ENCODE data around the gene ZNF831. TPM values are rescaled to one million over a fixed set of nuclear protein-coding genes. Genes with fewer than 3 reads are reported as not detected.

ZNF831 gene
- total and polyA plus RNA-seq, 4 experiments from 2014 or later = 7.8 to 49.0 (median 29.5) TPM

GRCh38 chr20:59157961-59158541 is 5.6 kb upstream of the ZNF831 start:
- H3K9me3 ChIP-seq (ENCODE audit: control insufficient read depth in 1 of 2, low read length in 2 of 2) = no peaks in the 10 kb centered on the region
- H3K36me3 ChIP-seq (ENCODE audit: insufficient read depth, low read length) = no peaks in the 10 kb centered on the region
- DNase-seq = peak in 1 of 5 donors; percentile 40
- Mint-ChIP-seq H3K36me3 (peaks cover 26 to 27% of the 10 kb centered on the region in 2 donors), H3K4me1 (peaks cover 71 to 100% (median 89%) of the 10 kb centered on the region in 4 donors), H3K4me3 (peak overlapping the region; percentile 50 to 85 (median 74)), H3K27me3 (no peaks in the 10 kb centered on the region), H3K27ac (peak overlapping the region; percentile 97 to 99 (median 99)), H3K9me3 (peaks cover 0 to 3% (median 0%) of the 10 kb centered on the region in 8 donors)
- H3K27me3 ChIP-seq (ENCODE audit: insufficient read depth, low read length) = no peaks in the 10 kb centered on the region
- ChIA-PET POLR2A (ENCODE audit: partially characterized antibody) (interaction anchor here (0.6 to 5.0 kb wide), 10 partner anchors 9 to 507 kb away, joined by 3 to 183 read pairs (median 12); partner anchors contain the start of genes ATP5F1E and STX16), CTCF (ENCODE audit: partially characterized antibody) (interaction anchor here (1.3 to 3.5 kb wide), 3 partner anchors 11 to 70 kb away, joined by 3 to 22 read pairs (median 12); no protein-coding TSS in a partner anchor)
- H3K4me3 ChIP-seq (ENCODE audit: low read length in 2 of 2) = no peak overlapping the region
- intact Hi-C loops (cut with micrococcal nuclease) = no loop called here
- peaks cover 95% of the 10 kb centered on the region for H3K4me1 ChIP-seq (ENCODE audit: insufficient read depth, low read length)
- peak overlapping the region; percentile 97 for H3K27ac ChIP-seq (ENCODE audit: low read depth, low read length)

- DNase-seq = no peak
- H3K27me3 Mint-ChIP-seq = no peaks in the 10 kb centered on the region
- Histone ChIP-seq H3K4me1 (ENCODE audit: insufficient read depth, low read length) (peaks cover 94% of the 10 kb centered on the region), H3K27ac (ENCODE audit: low read depth, low read length) (peak overlapping the region; percentile 97), H3K27me3 (ENCODE audit: insufficient read depth, low read length) (no peaks in the 10 kb centered on the region), H3K4me3 (ENCODE audit: low read length in 2 of 2) (no peak overlapping the region), H3K36me3 (ENCODE audit: insufficient read depth, low read length) (no peaks in the 10 kb centered on the region), H3K9me3 (ENCODE audit: control insufficient read depth in 1 of 2, low read length in 2 of 2) (no peaks in the 10 kb centered on the region)
- H3K4me3 Mint-ChIP-seq = peak overlapping the region in 7 of 8 donors; percentile 50 to 96 (median 88)
- peak overlapping the region; percentile 97 to 99 (median 99) for H3K27ac Mint-ChIP-seq
- POLR2A ChIA-PET (ENCODE audit: partially characterized antibody) = interaction anchor here (0.6 to 5.0 kb wide), 24 partner anchors 8 to 1760 kb away, joined by 3 to 183 read pairs (median 5); partner anchors contain the start of genes ATP5F1E and STX16
- peaks cover 26 to 31% of the 10 kb centered on the region in 2 donors for H3K36me3 Mint-ChIP-seq
- CTCF ChIA-PET (ENCODE audit: partially characterized antibody) = interaction anchor here (1.1 to 3.5 kb wide), 9 partner anchors 11 to 71 kb away, joined by 3 to 33 read pairs (median 6); no protein-coding TSS in a partner anchor
- intact Hi-C loops (cut with micrococcal nuclease) = loop anchor here (1.0 kb wide), 1 partner anchor 8 kb away; no protein-coding TSS in a partner anchor
- H3K9me3 Mint-ChIP-seq = peaks cover 0 to 3% (median 0%) of the 10 kb centered on the region in 8 donors
- H3K4me1 Mint-ChIP-seq = peaks cover 73 to 100% (median 89%) of the 10 kb centered on the region in 4 donors
These were observed 4.9 kb upstream of the ZNF831 start for GRCh38 chr20:59158673-59159072.

GRCh38 chr20:59159091-59159490 is 4.5 kb upstream of the ZNF831 start:
- H3K9me3 Mint-ChIP-seq = peaks cover 0 to 3% (median 0%) of the 10 kb centered on the region in 8 donors

GRCh38 chr20:59159493-59160376 is 3.9 kb upstream of the ZNF831 start:
- Mint-ChIP-seq H3K4me3 (peak overlapping the region; percentile 83 to 96 (median 89)), H3K4me1 (peaks cover 67 to 98% (median 81%) of the 10 kb centered on the region in 4 donors), H3K9me3 (peaks cover 0 to 3% (median 0%) of the 10 kb centered on the region in 8 donors), H3K27me3 (no peaks in the 10 kb centered on the region), H3K27ac (peak overlapping the region; percentile 97 to 99 (median 99)), H3K36me3 (peaks cover 19 to 28% of the 10 kb centered on the region in 2 donors)
- ChIA-PET CTCF (ENCODE audit: partially characterized antibody) (interaction anchor here (0.6 to 3.5 kb wide), 11 partner anchors 12 to 100 kb away, joined by 3 to 33 read pairs (median 5); no protein-coding TSS in a partner anchor), POLR2A (ENCODE audit: partially characterized antibody) (interaction anchor here (0.7 to 5.0 kb wide), 28 partner anchors 10 to 1761 kb away, joined by 3 to 183 read pairs (median 5); partner anchors contain the start of genes ATP5F1E and STX16)
- Histone ChIP-seq H3K27me3 (ENCODE audit: insufficient read depth, low read length) (no peaks in the 10 kb centered on the region), H3K36me3 (ENCODE audit: insufficient read depth, low read length) (no peaks in the 10 kb centered on the region), H3K4me3 (ENCODE audit: low read length in 2 of 2) (peak overlapping the region; percentile 48 to 76), H3K4me1 (ENCODE audit: insufficient read depth, low read length) (peaks cover 85% of the 10 kb centered on the region), H3K9me3 (ENCODE audit: control insufficient read depth in 1 of 2, low read length in 2 of 2) (no peaks in the 10 kb centered on the region), H3K27ac (ENCODE audit: low read depth, low read length) (peak overlapping the region; percentile 97)
- intact Hi-C loops (cut with micrococcal nuclease) = loop anchor here (1.0 to 5.0 kb wide), 2 partner anchors 9 to 127 kb away; partner anchors contain the start of gene ATP5F1E
- peak; percentile 85 to 94 (median 89) for DNase-seq

More at GRCh38 chr20:59159091-59159490, 4.5 kb upstream of the ZNF831 start:
- H3K4me3 Mint-ChIP-seq = peak overlapping the region; percentile 83 to 96 (median 89)
- H3K27ac Mint-ChIP-seq = peak overlapping the region; percentile 97 to 99 (median 99)
- CTCF ChIA-PET (ENCODE audit: partially characterized antibody) = interaction anchor here (0.6 to 3.5 kb wide), 11 partner anchors 12 to 100 kb away, joined by 3 to 33 read pairs (median 5); no protein-coding TSS in a partner anchor
- peaks cover 90% of the 10 kb centered on the region for H3K4me1 ChIP-seq (ENCODE audit: insufficient read depth, low read length)
- intact Hi-C loops (cut with micrococcal nuclease) = loop anchor here (1.0 kb wide), 1 partner anchor 9 kb away; no protein-coding TSS in a partner anchor
- H3K4me3 ChIP-seq (ENCODE audit: low read length in 2 of 2) = peak overlapping the region in 1 of 2 donors; percentile 76
- DNase-seq = no peak
- no peaks in the 10 kb centered on the region for H3K27me3 ChIP-seq (ENCODE audit: insufficient read depth, low read length)
- no peaks in the 10 kb centered on the region for H3K27me3 Mint-ChIP-seq
- no peaks in the 10 kb centered on the region for H3K9me3 ChIP-seq (ENCODE audit: control insufficient read depth in 1 of 2, low read length in 2 of 2)
- POLR2A ChIA-PET (ENCODE audit: partially characterized antibody) = interaction anchor here (0.7 to 5.0 kb wide), 29 partner anchors 10 to 1761 kb away, joined by 3 to 183 read pairs (median 5); partner anchors contain the start of genes ATP5F1E and STX16
- peaks cover 69 to 100% (median 85%) of the 10 kb centered on the region in 4 donors for H3K4me1 Mint-ChIP-seq
- peak overlapping the region; percentile 97 for H3K27ac ChIP-seq (ENCODE audit: low read depth, low read length)
- no peaks in the 10 kb centered on the region for H3K36me3 ChIP-seq (ENCODE audit: insufficient read depth, low read length)
- H3K36me3 Mint-ChIP-seq = peaks cover 22 to 32% of the 10 kb centered on the region in 2 donors

- H3K4me3 ChIP-seq (ENCODE audit: low read length in 2 of 2) = peak overlapping the region; percentile 48 to 76
- peaks cover 85% of the 10 kb centered on the region for H3K4me1 ChIP-seq (ENCODE audit: insufficient read depth, low read length)
- H3K4me1 Mint-ChIP-seq = peaks cover 67 to 98% (median 81%) of the 10 kb centered on the region in 4 donors
- H3K27me3 Mint-ChIP-seq = no peaks in the 10 kb centered on the region
- H3K27ac Mint-ChIP-seq = peak overlapping the region; percentile 97 to 99 (median 99)
- ChIA-PET CTCF (ENCODE audit: partially characterized antibody) (interaction anchor here (1.3 to 3.5 kb wide), 6 partner anchors 13 to 73 kb away, joined by 5 to 33 read pairs (median 14); no protein-coding TSS in a partner anchor), POLR2A (ENCODE audit: partially characterized antibody) (interaction anchor here (1.2 to 5.0 kb wide), 14 partner anchors 9 to 509 kb away, joined by 3 to 183 read pairs (median 12); partner anchors contain the start of genes ATP5F1E and STX16)
- intact Hi-C loops (cut with micrococcal nuclease) = loop anchor here (5.0 kb wide), 1 partner anchor 128 kb away; the partner anchor contains the start of gene ATP5F1E
- H3K36me3 ChIP-seq (ENCODE audit: insufficient read depth, low read length) = no peaks in the 10 kb centered on the region
- peak overlapping the region; percentile 97 for H3K27ac ChIP-seq (ENCODE audit: low read depth, low read length)
- peaks cover 0 to 3% (median 0%) of the 10 kb centered on the region in 8 donors for H3K9me3 Mint-ChIP-seq
- peak in 1 of 5 donors; percentile 42 for DNase-seq
- H3K4me3 Mint-ChIP-seq = peak overlapping the region; percentile 83 to 96 (median 89)
- H3K36me3 Mint-ChIP-seq = peaks cover 12 to 31% of the 10 kb centered on the region in 2 donors
- H3K27me3 ChIP-seq (ENCODE audit: insufficient read depth, low read length) = no peaks in the 10 kb centered on the region
- H3K9me3 ChIP-seq (ENCODE audit: control insufficient read depth in 1 of 2, low read length in 2 of 2) = no peaks in the 10 kb centered on the region
These were observed 3.1 kb upstream of the ZNF831 start for GRCh38 chr20:59160389-59161115.

DNA sequence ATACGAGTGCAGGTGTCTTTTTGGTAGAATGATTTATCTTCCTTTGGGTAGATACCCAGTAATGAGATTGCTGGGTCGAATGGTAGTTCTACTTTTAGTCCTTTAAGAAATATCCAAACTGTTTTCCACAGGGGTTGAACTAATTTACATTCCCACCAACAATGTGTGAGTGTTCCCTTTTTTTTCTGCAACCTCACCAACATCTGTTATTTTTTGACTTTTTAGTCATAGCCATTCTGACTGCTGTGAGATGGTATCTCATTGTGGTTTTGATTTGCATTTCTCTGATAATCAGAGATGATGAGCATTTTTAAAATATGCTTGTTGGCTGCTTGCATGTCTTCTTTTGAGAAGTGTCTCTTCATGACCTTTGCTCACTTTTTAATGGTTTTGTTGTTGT is 1.9 kb upstream of the ZNF831 start:
- Histone ChIP-seq H3K27ac (ENCODE audit: low read depth, low read length) (peak overlapping the region; percentile 97), H3K4me1 (ENCODE audit: insufficient read depth, low read length) (peaks cover 87% of the 10 kb centered on the region), H3K4me3 (ENCODE audit: low read length in 2 of 2) (peak overlapping the region; percentile 36 to 48), H3K9me3 (ENCODE audit: control insufficient read depth in 1 of 2, low read length in 2 of 2) (no peaks in the 10 kb centered on the region), H3K27me3 (ENCODE audit: insufficient read depth, low read length) (no peaks in the 10 kb centered on the region), H3K36me3 (ENCODE audit: insufficient read depth, low read length) (no peaks in the 10 kb centered on the region)
- POLR2A ChIA-PET (ENCODE audit: partially characterized antibody) = interaction anchor here (1.0 to 5.0 kb wide), 4 partner anchors 11 to 40 kb away, joined by 4 to 183 read pairs (median 52); no protein-coding TSS in a partner anchor
- H3K9me3 Mint-ChIP-seq = peaks cover 0 to 3% (median 0%) of the 10 kb centered on the region in 8 donors
- H3K27me3 Mint-ChIP-seq = no peaks in the 10 kb centered on the region
- peaks cover 70 to 98% (median 81%) of the 10 kb centered on the region in 4 donors for H3K4me1 Mint-ChIP-seq
- peak; percentile 54 to 73 (median 69) for DNase-seq
- peaks cover 12 to 35% of the 10 kb centered on the region in 2 donors for H3K36me3 Mint-ChIP-seq
- peak overlapping the region; percentile 86 to 96 (median 89) for H3K4me3 Mint-ChIP-seq
- CTCF ChIA-PET (ENCODE audit: partially characterized antibody) = no interaction called here
- intact Hi-C loops (cut with micrococcal nuclease) = loop anchor here (5.0 kb wide), 1 partner anchor 129 kb away; the partner anchor contains the start of gene ATP5F1E
- peak overlapping the region; percentile 97 to 99 (median 99) for H3K27ac Mint-ChIP-seq

All from CD4-positive, alpha-beta memory T cell (primary cell).